ENCODE results near the gene ETNK2.

The ETNK2 gene

DNA sequence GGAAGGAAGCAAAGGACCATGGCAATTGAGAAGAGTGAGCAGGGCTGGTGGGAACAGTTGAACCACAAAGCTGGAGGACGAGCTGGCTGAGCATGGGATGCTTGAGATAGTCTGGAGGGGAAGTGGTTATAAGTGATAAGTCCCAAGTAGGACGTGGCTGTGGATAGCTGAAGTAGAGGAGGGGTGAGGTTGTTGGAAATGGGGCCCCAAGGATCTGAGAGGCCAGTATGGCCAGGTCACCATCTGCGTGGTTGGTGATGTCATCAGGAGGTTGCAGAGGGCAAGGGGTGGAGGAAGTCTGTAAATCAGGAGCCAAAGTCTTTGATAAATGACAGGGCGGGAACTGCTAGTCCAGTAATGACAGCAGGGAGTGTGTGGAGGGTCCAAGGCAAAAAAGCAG lies 25.3 kb upstream of the ETNK2 start:
- no peak for DNase-seq (ENCODE audit: low read depth)

DNA sequence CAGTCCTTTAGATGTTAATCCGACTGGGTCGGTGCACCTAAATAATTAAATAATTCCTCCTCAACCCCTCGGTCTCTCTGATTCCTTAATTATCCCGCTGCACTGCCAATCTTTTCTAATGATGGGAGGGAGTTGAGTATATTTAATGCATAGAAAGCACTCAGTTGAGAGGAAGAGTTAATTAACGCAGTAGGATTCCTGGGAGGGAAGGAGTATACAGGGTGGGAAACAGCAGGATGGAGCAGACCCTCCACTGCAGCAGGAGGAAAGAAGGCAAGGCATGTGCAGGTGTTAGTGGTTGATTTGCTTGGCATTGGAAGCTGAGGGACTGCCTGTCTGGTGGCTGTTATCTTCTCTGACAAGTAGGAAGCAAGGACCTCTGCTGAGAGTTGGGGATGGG lies 24.2 kb upstream of the ETNK2 start:
- no peak for DNase-seq (ENCODE audit: low read depth)

DNA sequence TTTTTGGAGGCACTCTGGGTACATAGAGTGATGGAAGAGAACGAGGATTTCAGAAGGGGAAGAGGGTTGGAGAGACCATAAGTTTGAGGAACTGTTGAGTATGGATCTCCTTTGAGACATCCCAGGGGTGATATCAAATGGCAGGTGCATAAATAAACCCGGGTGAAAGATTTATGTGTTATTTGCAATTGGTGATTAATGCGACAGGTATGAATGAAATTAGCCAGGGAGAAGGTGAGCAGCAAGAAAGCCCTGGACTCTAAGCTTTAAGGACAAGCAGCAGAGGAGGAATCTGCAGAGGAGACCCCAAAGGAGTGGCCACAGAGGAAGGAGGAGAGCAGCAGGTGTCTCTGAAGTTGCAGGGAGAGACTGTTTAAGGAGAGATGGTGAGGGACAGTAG lies 23.1 kb upstream of the ETNK2 start:
- DNase-seq (ENCODE audit: low read depth), result no peak

DNA sequence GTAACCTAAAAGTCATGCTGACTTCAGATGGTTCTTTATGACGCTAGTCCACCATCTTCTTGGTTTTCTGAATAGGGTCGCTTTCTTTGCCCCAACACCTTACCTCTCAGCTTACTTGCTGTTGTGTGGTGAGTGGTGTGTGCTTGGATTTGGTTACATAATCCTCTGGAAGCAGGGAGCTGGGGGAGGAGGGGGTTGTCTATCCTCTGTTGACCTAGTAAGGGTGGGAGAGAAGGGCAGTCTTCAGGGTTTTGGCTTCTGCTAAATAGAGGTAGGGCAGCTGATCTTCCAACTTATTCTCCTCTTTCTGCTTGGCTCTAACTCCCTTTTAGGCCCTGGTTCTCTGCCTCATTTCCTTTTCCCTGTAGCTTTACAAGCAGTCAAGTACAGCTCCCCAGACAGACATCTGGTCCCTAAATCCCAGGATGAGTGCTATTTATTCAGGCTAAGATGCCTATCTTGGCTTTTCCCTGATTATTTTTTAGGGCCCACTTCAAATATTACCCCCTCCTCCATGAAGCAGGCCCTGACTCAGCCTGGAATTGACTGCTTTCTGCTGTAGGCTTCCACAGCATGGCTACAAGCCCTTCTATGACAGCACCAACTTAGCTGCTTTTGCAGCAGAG lies 20.7 kb upstream of the ETNK2 start:
- no peak for DNase-seq (ENCODE audit: low read depth)

DNA sequence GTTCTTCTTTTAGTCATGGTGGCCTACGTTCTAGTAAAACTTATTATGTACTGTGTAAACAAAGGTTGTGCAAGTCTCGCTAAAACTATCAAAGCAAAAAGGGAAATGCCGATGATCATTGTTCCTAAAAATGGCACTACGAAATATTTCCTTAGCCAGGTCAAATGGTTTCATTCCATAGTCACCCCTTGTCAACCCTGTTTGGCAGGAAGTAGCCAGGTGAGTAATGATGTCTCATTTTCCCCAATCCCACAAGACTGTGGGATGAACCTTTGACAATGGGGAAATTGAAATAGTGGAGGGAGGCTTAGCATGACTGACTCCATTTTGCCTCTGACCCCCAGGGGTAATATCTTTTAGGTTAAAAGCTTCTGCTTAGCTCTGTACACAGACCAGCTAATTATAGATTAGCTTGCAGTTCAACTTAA lies 19.9 kb upstream of the ETNK2 start:
- DNase-seq (ENCODE audit: low read depth), result no peak

DNA sequence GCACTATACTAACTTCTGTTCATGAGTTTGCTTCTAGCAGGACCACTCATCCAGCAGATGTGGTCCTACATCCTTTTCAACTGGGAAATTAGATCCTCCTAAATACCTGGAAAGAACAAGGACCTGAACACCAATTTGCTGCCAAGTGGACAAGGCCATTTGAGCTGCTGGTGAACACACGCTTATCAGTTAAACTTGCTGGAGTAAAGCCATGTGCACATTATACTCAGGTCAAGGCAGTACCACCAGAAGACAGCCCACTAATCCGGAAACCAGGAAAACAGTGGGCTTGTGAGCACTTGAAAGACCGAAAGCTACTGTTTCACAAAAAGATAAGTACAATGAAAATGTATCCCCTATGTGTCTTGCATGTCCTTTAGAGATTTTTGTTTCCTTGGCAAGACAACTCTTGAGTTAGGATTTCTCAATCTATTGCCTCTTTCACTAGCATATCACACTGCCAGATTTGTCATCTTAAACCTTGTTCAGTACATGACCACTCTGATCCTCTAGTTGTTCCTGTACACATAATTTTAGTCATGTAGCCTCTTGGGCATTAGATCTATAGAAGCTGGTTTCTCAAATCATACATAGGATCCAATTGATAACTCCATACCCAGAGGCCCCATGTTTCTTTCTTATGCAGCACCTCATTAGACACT lies 18.8 kb upstream of the ETNK2 start:
- DNase-seq (ENCODE audit: low read depth), result peak; percentile 18

DNA sequence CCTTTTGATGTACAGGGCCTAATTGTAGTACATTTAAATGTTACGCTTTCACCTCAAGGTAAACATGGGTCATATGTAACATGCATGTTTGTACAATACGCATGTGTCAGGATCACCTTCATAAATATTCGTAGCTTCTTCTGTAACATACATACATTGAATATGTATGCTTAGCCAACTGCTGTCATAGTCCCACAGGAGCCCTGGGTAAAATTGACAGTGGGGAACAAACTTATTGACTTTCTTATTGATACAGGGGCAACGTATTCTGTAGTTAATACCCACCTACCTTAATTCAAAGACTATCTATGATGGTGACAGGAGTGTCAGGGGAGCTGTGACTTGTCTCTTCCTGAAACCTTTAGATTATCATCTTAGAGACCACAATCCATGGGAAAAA lies 18.0 kb upstream of the ETNK2 start:
- DNase-seq (ENCODE audit: low read depth), result no peak

DNA sequence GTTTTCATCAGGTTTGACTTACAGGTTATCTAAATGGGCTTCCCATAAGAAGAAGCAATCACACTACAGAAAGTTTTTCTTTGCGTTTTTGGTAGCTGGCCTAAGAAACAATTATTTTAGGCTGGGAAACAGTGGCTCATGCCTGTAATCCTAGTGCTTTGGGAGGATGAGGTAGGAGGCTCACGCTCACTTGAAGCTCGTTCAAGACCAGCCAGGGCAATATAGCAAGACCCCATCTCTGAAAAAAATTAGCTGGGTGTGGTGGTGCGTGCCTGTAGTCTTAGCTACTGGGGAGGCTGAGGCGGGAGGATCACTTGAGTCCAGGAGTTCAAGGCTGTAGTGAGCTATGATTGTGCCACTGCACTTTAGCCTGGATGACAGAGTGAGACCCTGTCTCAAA lies 15.9 kb upstream of the ETNK2 start:
- DNase-seq (ENCODE audit: low read depth), result no peak

DNA sequence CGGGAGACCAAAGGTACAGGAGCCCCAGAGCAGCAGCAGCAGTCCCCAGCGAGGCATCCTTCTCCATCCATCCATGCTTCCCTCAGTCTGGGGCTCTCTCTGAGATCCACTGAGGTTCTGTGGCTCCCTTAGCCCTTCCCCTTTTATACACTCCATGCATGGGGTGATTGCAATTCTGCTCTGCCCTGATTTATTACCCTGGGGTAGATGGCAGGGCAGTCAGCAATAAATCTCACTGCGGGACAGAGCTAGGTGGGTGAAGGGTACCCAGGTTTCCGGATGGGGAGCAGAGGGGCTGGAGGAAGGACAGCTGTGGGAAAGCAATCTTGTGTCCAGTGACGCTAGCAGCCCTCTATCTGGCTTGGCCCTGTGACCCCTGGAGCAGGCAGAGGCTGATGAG lies 14.4 kb upstream of the ETNK2 start, which contains the start of gene REN:
Gene REN (minus strand): TSS at position 119 of the 400 bp plus-strand sequence. CDS start 44 bp downstream, at position 75.
- DNase-seq (ENCODE audit: low read depth), result no peak

DNA sequence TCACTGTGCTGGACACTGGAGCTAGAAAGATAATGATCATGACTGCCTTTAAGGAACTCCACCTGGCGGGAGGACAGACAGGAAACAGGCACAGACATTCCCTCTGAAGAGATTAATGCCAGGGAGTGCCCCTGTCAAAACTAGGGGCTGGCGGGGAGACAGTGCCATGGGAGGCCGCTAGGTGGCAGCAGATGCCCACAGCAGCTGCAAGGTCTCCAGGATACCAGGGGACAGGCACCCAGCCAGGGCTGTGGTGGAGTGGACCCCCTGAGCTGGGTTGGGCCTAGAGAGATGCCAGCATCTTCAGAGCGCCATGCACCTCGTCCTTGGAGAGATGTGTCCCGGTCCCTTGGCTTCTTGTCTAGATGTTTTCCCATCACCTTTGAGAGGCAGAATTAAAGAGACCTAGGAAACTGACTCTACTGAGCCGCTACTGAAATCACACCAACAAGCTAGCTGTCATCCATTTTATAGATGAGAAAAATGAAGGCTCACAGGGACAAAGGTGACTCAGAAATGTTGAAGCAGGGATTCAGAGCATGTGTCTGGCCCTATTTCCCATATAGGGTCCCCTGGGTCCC lies 10.7 kb upstream of the ETNK2 start:
- peak; percentile 44 for DNase-seq (ENCODE audit: low read depth)

DNA sequence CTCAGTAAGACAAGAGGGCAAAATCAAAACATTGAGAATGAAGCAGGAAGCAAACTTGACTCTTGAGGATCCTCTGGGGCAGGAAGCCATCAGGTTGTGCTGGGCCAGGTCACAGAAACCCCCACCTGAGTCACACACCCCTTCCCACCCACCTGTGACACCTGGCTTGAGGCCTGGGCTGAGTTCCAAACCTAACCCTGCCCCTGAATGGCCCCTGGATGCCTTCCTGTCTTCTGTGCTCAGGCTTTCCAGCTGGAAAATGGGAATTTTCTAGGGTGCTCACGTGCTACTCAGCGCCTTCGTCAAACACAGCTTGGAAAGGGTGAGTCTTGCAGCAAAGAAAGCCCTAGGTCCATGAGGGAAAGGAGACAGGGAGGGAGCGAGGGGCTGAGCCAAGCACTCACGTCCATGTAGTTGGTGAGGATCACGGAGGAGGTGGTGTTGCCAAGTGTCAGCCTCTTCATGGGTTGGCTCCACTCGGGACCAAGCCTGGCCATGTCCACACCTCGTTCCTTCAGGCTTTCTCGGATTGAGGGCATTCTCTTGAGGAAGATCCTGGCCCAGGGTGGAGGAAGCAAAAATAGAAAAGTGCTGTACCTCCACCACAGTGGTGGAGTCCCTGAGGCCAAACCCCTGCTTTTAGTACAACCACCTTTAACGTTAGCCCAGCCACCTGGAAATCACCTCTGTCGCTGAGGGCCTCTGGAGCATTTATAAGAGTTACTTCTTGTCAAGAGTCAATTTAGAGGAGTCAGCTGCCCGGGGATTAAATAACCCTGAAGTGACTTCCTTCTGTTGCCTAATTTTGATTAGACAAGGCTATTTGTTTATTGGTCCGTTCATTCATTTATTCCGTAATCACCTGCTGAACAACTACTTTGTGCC lies 10.0 kb upstream of the ETNK2 start:
- no peak for DNase-seq (ENCODE audit: low read depth)

DNA sequence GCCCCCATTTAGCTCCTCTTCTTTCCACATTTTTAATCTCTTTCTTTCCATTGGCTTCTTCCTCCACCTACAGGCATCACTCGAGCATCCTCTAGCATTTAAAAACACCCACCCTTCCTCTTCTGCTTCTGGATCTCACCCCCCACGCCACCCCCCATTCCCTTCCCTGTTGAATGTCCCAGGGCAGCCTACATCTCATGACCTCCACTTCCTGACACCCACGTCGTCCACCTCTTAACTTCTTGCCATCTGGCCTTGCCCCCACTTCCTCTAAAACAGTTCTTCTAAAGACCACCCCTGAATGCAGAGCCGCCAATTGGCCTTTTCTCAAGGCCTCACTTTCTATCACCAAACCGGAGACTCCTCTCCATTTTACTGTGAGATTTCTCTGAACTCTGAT lies 6.1 kb upstream of the ETNK2 start:
- no peak for DNase-seq (ENCODE audit: low read depth)

DNA sequence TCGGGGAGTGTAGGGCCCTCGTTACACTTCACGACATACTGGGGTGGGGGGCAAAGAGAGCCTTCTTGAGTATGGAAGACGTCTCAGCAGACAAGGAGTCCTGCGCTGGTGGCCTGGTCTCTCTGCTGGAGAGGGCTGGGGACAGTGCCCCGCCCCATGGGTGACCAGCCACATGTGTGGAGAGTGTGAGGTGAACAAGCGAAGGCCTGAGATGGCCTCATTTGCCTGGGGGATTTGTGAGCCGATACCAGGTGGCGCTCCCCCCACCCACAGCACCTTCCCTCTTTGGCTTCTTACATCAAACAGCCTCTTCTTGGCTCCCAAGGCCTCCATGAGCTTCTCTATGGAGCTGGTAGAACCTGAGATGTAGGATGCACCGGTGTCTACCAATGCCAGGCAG lies 4.0 kb upstream of the ETNK2 start:
- no peak for DNase-seq (ENCODE audit: low read depth)

DNA sequence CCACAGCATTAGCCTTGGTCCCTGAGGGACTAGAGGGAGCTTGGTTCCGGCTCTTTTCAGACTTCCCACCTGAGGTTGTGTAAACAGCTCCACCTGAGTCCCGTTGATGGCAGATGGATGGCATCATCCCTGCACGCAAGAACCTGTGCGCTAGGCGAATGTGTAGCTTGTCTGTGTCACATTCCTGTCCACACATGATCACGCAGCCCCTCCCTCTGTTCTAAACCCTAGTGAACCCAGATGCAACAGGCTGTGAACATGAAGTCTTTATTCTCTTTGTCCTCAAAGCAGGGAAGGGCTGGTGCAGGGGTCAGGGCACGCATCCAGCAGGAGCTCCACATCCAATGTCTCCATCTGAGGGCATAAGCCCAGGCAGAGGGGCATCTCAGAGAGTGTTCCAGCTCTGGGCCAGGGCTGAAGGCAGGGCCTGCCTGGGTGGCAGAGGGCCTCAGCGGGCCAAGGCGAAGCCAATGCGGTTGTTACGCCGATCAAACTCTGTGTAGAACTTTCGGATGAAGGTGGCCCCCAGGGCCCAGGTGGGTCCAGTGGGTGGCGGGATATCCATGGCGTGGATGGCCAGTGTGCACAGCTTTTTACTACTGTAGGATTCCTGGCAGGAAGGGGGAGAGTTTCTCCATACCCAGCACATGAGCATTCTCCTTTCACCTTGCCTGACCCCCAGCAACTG lies 2.9 kb upstream of the ETNK2 start:
- DNase-seq (ENCODE audit: low read depth), result no peak

DNA sequence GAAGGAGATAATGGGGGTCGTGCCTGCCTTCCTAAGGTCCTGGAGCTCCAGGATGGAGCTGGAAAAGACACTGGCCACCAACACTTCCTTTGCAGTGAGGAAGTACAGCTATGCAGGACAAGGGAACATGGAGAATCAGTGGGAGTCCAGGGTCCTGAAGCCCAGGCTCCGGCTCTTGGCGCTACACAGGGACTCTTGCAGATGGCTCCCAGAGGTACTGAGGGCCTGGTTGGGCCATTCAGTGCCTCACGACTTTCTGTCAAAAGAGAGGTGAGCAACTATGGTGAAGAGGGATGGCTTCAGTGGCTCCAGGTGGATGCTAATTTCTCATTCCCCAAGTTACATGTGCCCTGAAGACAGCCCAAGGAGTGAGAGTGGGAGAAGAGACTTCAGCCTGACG lies 1.8 kb upstream of the ETNK2 start:
- DNase-seq (ENCODE audit: low read depth), result no peak

DNA sequence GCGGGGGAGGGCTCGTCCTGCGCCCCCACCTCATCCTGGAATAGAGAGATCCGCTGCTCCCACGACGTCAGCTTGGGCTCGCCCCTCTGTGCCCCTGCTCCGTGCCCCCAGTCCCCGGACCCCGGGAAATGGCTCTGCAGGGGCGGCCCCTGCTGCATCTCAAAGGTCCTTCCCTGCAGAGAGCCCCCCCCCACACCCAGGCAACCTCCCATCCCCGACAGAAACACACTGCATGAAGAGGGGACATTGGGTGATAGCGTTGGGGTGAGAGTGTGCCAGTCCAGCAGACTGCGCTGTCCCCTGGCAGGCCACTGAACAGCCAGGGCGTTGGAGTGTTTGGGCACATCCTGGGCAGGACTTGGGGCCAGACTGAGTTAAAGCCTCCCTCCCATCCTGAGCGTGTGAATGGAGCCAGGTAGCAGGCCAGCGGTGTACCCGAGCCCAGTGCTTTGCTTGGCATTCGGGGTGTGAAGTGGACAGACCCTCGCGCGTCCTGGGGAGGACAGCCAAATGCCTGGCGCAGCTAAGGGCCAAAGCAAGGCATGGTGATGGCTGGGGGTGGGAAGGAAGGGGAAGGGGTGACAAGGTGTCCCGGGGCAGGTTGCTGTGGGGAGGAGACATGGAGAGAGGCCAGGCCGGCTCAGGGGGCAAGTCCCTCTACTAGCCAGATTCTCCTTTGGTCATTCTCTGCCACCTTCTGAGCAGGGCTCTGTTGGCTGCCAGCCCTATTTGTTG lies 633 bp upstream of the ETNK2 start:
- DNase-seq (ENCODE audit: low read depth), result no peak

DNA sequence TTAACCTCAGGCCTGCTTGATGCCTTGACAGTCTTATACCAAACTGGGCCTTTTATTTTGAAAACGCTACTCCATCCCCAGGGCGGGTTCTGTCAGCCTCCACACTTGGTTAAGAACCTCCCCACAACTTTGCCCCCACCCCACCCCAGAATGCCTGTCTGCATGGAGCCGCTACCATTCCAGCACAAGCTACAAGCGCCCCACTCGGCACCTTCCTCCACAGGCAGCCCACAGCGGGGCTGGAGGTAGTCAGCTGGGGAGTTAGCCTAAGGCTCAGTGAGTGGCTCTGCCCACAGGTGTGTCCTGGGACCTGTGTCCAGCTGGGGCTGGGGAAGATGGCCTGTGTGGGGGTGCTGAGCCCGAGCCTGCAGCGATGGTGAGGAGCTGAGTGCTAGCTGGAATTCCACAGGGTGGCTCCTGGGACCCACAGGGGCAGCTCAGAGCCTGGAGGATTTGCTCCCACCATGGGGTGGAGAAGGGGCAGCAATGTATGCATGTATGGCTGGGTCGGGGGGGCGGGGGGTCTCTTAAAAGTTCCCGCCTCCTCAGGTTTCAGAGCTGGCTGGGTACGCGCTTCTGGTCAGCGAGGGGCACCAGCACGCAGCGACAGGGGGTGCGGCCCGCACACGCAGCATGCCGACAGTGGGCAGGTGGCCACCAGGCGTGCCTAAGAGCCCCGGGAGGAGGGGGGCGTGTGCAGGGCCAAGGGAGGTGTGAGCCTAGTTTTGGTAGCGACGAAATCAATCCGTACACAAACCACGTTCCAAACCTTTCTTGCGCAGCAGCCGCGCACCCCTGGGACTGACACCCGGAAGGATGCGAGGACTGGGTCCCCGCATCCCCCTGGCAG lies 917 bp downstream of the ETNK2 start:
- DNase-seq (ENCODE audit: low read depth), result no peak

DNA sequence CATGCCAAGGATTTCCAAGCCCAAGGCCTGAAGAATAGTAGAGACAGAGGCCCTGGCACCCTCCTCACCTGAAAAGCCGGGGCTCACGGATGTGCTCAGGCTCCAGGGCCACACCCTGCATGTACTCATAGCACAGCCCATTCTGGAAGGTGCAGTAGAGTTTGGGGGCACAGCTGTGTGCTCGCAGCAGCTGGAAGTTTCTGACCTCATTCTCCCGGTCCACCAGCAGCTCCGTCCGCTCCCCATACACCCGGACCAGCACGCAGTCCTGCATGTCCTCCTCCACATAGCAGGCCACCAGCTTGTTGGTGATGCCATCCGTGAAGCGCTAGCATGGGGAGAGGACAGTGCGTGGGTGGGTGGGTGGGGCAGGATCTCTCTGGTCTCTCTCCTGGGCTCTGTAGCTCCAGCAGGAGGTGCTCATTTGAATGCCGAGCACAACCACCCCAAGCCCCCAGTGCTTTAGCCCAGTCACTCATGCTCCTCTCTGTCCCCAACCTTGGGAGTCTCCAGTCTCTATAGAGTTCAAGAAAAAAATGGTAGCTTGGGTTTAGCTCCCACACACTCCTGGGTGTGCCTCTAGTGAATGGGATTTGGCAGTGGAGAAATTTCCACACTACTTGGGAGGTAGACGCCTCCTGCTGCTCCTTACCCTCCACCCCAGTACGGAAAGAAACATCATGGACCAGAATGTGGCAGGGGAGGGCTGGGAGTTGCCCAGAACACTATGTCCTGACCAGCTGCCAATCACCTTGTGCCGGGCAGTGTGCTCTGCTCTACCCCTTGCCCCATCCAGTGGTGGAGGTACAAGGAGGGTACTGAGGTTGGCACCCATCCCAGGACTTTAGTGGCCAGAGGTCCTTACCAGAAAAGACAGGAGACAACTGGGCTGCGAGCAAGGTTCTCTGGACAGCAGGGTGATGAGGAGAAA lies 1.9 kb downstream of the ETNK2 start:
- no peak for DNase-seq (ENCODE audit: low read depth)

DNA sequence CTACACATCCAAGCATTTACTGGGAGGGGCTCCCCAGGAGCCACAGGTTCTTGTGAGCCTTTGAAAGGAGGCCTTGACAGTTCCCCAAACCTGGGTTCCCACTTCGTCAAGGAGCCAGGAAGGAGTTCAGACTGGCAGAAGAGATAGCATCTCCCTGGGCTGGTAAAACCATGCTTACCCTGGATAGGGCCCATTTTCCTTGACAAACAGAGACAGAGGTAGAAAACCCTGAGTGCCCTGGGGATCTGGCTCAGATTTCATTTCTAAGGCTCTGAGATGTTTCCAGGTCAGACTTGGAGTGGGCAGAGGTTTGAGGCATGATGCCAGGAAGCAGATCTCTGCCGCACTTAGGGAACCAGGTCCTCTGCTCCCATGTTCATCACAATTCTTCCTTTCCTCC lies 2.7 kb downstream of the ETNK2 start:
- DNase-seq (ENCODE audit: low read depth), result no peak
